Peyer's patch (tissue), 4 donors: ENCODE results near the gene PRKAB2.

ENCODE experiments used
- POLR2A ChIP-seq, 2 donors: fragments of 450-650 bp; IDR thresholded peaks; one replicate each; pipeline ENCODE4 v1.5.1; 2017; ENCODE audit warnings: antibody characterized with exemption in 2 of 2, mild to moderate bottlenecking in 2 of 2, moderate library complexity in 2 of 2
- TF ChIP-seq, protein P1 (sequence below), 6 experiments: fragments of 450-650 bp in 4 of 6; fragments of 200-600 bp in 2 of 6; sonication (generic) in 1 of 6; IDR thresholded peaks; one replicate each; pipeline ENCODE4 v1.5.1; 2017 to 2019; ENCODE audit warnings: antibody characterized with exemption in 6 of 6, mild to moderate bottlenecking in 3 of 6, moderate library complexity in 1 of 6

GRCh38 chr1:147111381-147112130, 60.7 kb downstream of the PRKAB2 start:
- TF ChIP-seq, protein P1, sequence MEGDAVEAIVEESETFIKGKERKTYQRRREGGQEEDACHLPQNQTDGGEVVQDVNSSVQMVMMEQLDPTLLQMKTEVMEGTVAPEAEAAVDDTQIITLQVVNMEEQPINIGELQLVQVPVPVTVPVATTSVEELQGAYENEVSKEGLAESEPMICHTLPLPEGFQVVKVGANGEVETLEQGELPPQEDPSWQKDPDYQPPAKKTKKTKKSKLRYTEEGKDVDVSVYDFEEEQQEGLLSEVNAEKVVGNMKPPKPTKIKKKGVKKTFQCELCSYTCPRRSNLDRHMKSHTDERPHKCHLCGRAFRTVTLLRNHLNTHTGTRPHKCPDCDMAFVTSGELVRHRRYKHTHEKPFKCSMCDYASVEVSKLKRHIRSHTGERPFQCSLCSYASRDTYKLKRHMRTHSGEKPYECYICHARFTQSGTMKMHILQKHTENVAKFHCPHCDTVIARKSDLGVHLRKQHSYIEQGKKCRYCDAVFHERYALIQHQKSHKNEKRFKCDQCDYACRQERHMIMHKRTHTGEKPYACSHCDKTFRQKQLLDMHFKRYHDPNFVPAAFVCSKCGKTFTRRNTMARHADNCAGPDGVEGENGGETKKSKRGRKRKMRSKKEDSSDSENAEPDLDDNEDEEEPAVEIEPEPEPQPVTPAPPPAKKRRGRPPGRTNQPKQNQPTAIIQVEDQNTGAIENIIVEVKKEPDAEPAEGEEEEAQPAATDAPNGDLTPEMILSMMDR (IDR thresholded peaks at IDR 0.05), result no peak
- no peak for TF ChIP-seq POLR2A (IDR thresholded peaks at IDR 0.05)
